HEK293 (cell line): Measurements from ENCODE around the gene P3H4.

Experiments used
- IKZF3 ChIP-seq: fragments of 450-650 bp; IDR thresholded peaks from 2 replicates; pipeline ENCODE4 v1.5.0; 2018; ENCODE audit warnings: missing biosample characterization, mild to moderate bottlenecking, missing genetic modification characterization, moderate library complexity
- KLF7 ChIP-seq: fragments of 450-650 bp; formaldehyde crosslinking; IDR thresholded peaks from 2 replicates; pipeline ENCODE4 v1.5.1; 2016; ENCODE audit warnings: missing biosample characterization, missing genetic modification characterization, borderline replicate concordance
- PBX3 ChIP-seq: sonication (generic); formaldehyde crosslinking; IDR thresholded peaks from 2 replicates; pipeline ENCODE4 v1.8.1; 2022; ENCODE audit warnings: mild to moderate bottlenecking, moderate library complexity, missing genetic modification reagents
- PRDM10 ChIP-seq: fragments of 450-650 bp; formaldehyde crosslinking; IDR thresholded peaks from 2 replicates; pipeline ENCODE4 v1.5.1; 2016; ENCODE audit warnings: missing biosample characterization, missing genetic modification characterization
- SP3 ChIP-seq: fragments of 450-650 bp; formaldehyde crosslinking; IDR thresholded peaks from 2 replicates; pipeline ENCODE4 v1.5.1; 2016; ENCODE audit warnings: missing biosample characterization, missing genetic modification characterization
- ZBTB11 ChIP-seq: fragments of 450-650 bp; formaldehyde crosslinking; conservative IDR thresholded peaks from 2 replicates; pipeline ENCODE4 v1.5.1; 2016; ENCODE audit warnings: low read depth, missing biosample characterization, missing genetic modification characterization
- ZBTB48 ChIP-seq: fragments of 450-650 bp; formaldehyde crosslinking; IDR thresholded peaks from 2 replicates; pipeline ENCODE4 v1.5.1; 2016; ENCODE audit warnings: missing biosample characterization, missing genetic modification characterization
- ZBTB7A ChIP-seq: fragments of 450-650 bp; formaldehyde crosslinking; IDR thresholded peaks from 2 replicates; pipeline ENCODE4 v1.5.1; 2016; ENCODE audit warnings: low read depth, missing biosample characterization, missing genetic modification characterization
- ZNF324 ChIP-seq: fragments of 450-650 bp; formaldehyde crosslinking; IDR thresholded peaks from 2 replicates; pipeline ENCODE4 v1.5.1; 2016; ENCODE audit warnings: missing biosample characterization, missing genetic modification characterization
- ZNF350 ChIP-seq: fragments of 450-650 bp; formaldehyde crosslinking; IDR thresholded peaks from 2 replicates; pipeline ENCODE4 v1.5.0; 2017; ENCODE audit warnings: missing biosample characterization, mild to moderate bottlenecking, missing genetic modification characterization
- ZNF518A ChIP-seq: fragments of 450-650 bp; formaldehyde crosslinking; conservative IDR thresholded peaks from 2 replicates; pipeline ENCODE4 v1.5.1; 2016; ENCODE audit warnings: low read depth, missing biosample characterization, missing genetic modification characterization
- ZNF549 ChIP-seq: fragments of 450-650 bp; IDR thresholded peaks from 2 replicates; pipeline ENCODE4 v1.5.1; 2018; ENCODE audit warnings: missing biosample characterization, missing genetic modification characterization, mild to moderate bottlenecking, inconsistent platforms, moderate library complexity
- ZNF580 ChIP-seq: fragments of 450-650 bp; formaldehyde crosslinking; IDR thresholded peaks from 2 replicates; pipeline ENCODE4 v1.5.1; 2016; ENCODE audit warnings: missing biosample characterization, missing genetic modification characterization
- ZNF629 ChIP-seq: fragments of 450-650 bp; formaldehyde crosslinking; IDR thresholded peaks from 2 replicates; pipeline ENCODE4 v1.5.1; 2017; ENCODE audit warnings: missing biosample characterization, missing genetic modification characterization
- ZNF639 ChIP-seq: fragments of 450-650 bp; formaldehyde crosslinking; IDR thresholded peaks from 2 replicates; pipeline ENCODE4 v1.5.1; 2016; ENCODE audit warnings: missing biosample characterization, missing genetic modification characterization
- ZNF701 ChIP-seq: fragments of 450-650 bp; formaldehyde crosslinking; IDR thresholded peaks from 2 replicates; pipeline ENCODE4 v1.5.1; 2016; ENCODE audit warnings: missing biosample characterization, missing genetic modification characterization
- ZNF707 ChIP-seq: fragments of 450-650 bp; formaldehyde crosslinking; IDR thresholded peaks from 2 replicates; pipeline ENCODE4 v1.5.1; 2016; ENCODE audit warnings: missing biosample characterization, missing genetic modification characterization
- ZNF747 ChIP-seq: fragments of 450-650 bp; formaldehyde crosslinking; IDR thresholded peaks from 2 replicates; pipeline ENCODE4 v1.5.1; 2016; ENCODE audit warnings: missing biosample characterization, missing genetic modification characterization

The P3H4 gene

GRCh38 chr17:41812381-41813151 lies 817 bp upstream of the P3H4 start, which contains the start of gene FKBP10 (continued):
- no peak for TF ChIP-seq ZNF747 (tag by site-specific recombination)
- TF ChIP-seq ZNF324 (tag by site-specific recombination) = no peak; the same call in 1 of the 2 replicates
- TF ChIP-seq PBX3 (CRISPR knock-in tag) = 0 out of 2 replicates have a peak, but pooled peaks have one; percentile 3
- no peak for TF ChIP-seq ZNF350
- peak; percentile 38; the same call in 1 of the 2 replicates for TF ChIP-seq ZNF701 (tag by site-specific recombination)
- no peak for TF ChIP-seq KLF7 (tag by site-specific recombination)
- TF ChIP-seq ZNF639 = peak; percentile 75; the same call in 1 of the 2 replicates
- 0 out of 2 replicates have a peak, but pooled peaks have one; percentile 9 for TF ChIP-seq ZBTB7A (tag by site-specific recombination)
- peak; percentile 39; the same call in 1 of the 2 replicates for TF ChIP-seq ZNF629 (tag by site-specific recombination)
- no peak for TF ChIP-seq ZNF518A (tag by site-specific recombination)
- TF ChIP-seq SP3 (tag by site-specific recombination) = peak; percentile 57; the same call in 1 of the 2 replicates
- no peak for TF ChIP-seq ZNF707 (tag by site-specific recombination)
- peak; percentile 32; the same call in 1 of the 2 replicates for TF ChIP-seq ZBTB48 (tag by site-specific recombination)
- no peak for TF ChIP-seq ZNF549
- peak; percentile 98 for TF ChIP-seq PRDM10 (tag by site-specific recombination)
- TF ChIP-seq ZNF580 (tag by site-specific recombination) = no peak; the same call in 1 of the 2 replicates
- TF ChIP-seq ZBTB11 (tag by site-specific recombination) = peak; percentile 26; the same call in 1 of the 2 replicates
- TF ChIP-seq IKZF3 (tag by site-specific recombination) = peak; percentile 88; the same call in 1 of the 2 replicates
